HG02588 (cell line): Measurements from ENCODE around the gene PRKG1.
"Not testable (repeated sequence)": the region's sequence is repeated elsewhere in the genome, so short reads cannot be mapped to it uniquely, and the experiment has no call there.

Source experiments
- ATAC-seq: cut with Tn5 transposase; IDR thresholded peaks from one replicate; pipeline ENCODE4 v1.9.1; 2021; ENCODE audit warnings: mild to moderate bottlenecking, moderate library complexity; ENCODE audit not compliant: unreplicated experiment

The PRKG1 gene

GRCh38 chr10:51313773-51314478 lies 239.6 kb downstream of the PRKG1 start:
- no peak for ATAC-seq

DNA sequence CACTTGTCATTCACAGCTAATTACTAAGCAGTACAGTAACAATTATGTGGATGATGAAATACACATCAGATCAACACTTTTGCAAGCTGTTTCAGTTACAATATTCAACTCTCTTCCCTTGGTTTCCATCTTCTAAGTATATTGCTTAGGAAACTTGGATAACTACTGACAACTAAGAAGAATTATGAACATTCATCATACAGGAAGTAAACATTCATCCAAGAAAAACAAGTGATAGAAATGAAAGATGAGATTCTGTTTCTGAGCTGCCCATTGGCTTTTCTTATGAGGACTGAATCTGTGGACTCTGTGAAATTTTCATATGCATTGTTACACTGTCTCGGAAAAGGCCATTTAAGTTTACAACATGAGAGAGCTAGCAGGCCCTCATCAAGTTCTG lies 240.2 kb downstream of the PRKG1 start:
- ATAC-seq, result no peak

DNA sequence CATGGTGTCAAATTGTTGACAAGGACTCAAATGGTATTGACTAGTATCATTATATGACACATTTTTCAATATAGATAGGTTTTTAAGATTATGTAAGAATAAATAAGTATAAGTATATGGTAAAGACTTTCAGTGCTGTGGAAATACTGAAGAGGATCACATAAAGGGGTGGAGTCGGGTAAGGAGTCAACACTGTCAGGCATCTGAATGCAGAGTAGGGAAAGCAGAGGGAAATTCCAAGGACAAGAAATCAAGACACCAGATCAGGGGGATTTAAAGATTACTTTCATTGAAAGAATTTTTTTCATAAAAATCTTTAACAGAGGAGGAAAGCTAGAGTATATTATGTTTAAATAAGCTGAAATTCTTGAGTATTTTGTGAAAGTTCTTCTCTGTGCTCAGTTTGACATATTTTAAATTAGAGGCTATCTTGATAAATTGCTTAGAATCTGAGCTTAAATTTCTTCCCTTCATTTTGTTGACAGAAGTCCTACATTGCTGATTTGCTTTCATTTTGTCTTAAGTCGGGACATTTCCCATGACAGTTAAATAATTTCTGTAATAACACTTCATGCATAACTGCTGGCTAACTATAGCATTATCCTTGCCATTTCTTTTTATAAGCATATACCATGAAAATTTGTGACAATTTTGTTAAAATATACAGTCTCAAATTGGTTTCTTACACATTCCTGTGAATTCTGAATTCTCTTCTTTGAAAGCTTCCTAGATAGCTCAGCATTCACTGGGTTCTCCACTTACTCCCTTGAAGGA lies 244.3 kb downstream of the PRKG1 start:
- ATAC-seq, result no peak

GRCh38 chr10:51319173-51319435 lies 244.8 kb downstream of the PRKG1 start:
- no peak for ATAC-seq

DNA sequence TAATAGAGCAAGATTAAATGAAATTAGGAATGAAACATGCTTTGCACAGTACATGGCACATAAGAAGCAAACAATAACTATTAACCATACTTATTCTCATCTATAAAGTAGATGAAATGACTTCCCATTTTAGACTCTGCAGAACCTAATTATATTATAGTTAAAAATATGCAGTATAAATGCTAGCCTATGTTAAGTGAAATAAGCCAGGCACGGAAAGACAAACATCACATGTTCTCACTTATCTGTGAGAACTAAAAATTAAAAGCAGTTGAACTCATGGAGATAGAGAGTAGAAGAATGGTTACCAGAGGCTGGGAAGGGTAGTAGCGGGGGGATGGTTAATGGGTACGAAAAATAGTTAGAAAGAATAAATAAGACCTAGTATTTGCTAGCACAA lies 247.0 kb downstream of the PRKG1 start:
- no peak for ATAC-seq

GRCh38 chr10:51321980-51322379 lies 247.7 kb downstream of the PRKG1 start:
- ATAC-seq, result no peak

GRCh38 chr10:51325649-51326048 lies 251.4 kb downstream of the PRKG1 start:
- no peak for ATAC-seq

GRCh38 chr10:51326174-51326573 lies 251.9 kb downstream of the PRKG1 start:
- no peak for ATAC-seq

DNA sequence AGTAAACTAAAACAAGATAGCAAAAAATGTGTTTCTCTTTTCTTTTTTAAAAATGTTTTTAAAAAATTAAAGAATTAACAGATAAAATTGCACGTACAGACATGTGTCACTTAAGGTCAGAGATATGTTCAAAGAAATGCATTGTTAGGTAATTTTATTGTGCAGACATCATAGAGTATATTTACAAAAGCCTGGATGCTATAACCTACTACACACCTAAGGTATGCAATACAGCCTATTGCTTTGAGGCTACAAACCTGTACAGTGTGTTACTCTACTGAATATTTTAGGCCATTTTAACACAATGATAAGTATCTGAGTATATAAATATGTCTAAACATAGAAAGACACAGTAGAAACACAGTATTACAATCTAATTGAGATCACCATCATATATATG lies 253.1 kb downstream of the PRKG1 start:
- ATAC-seq, result no peak

GRCh38 chr10:51340366-51340765 lies 266.1 kb downstream of the PRKG1 start:
- no peak for ATAC-seq

DNA sequence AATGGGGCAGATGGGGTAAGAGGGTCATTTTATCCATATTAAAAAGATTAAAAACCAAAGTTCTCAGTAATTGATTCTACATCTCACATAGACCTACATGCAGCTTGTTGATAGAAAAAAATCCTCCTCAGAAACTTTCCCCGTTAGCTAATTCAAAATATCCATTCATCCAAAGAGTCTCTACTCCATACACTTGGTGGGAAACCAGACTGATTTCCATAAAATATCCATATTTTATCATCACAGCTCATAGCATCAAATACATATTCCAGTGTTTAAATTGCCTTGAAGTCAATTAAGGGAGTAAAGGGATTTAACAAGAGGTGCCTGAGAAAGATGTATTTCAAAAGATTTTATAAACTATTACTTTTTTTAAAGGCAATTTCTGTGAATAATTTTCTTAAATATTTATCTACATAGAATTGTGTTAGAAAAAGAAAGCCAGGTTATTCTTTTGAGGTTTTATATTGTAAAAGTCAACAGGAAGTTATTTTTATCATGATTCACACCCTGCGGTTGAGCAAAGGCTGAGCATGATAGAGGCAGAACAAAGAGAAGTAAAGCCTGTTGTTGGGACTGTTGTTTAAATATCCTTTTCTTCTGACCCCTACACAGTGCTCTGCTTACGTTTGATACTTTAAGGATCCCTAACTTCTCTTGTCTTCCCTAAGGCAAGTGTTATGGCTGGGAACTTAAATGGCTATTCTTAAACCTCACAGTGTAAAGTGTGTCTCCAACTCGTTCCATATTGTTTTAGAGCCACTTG lies 266.7 kb downstream of the PRKG1 start:
- ATAC-seq, result no peak

GRCh38 chr10:51341745-51342144 lies 267.5 kb downstream of the PRKG1 start:
- ATAC-seq, result not testable (repeated sequence)

DNA sequence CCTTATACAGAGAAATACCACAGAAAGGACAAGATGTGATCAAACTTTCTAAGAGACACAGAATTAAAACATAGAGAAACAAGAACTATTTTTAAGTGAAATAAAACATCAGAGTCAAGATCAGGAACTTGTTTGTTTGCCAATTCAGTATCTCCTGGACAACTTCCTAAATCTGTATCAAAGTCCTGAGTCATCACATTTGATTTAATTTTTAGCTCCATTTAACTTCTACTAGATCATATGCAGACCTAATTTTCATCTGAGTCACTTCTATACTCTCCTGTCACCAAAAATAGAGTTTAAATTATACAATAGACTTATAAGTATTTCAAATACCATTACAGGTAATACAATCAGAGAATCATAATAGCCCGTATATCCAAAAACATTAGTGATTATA lies 268.1 kb downstream of the PRKG1 start:
- ATAC-seq, result no peak

- no peak for ATAC-seq
Measured at GRCh38 chr10:51343391-51343790, 269.1 kb downstream of the PRKG1 start.

- no peak for ATAC-seq
Measured at GRCh38 chr10:51344371-51344770, 270.1 kb downstream of the PRKG1 start.

- no peak for ATAC-seq
Measured at GRCh38 chr10:51348622-51349021, 274.3 kb downstream of the PRKG1 start.

GRCh38 chr10:51357170-51357569 lies 282.9 kb downstream of the PRKG1 start:
- ATAC-seq, result no peak

DNA sequence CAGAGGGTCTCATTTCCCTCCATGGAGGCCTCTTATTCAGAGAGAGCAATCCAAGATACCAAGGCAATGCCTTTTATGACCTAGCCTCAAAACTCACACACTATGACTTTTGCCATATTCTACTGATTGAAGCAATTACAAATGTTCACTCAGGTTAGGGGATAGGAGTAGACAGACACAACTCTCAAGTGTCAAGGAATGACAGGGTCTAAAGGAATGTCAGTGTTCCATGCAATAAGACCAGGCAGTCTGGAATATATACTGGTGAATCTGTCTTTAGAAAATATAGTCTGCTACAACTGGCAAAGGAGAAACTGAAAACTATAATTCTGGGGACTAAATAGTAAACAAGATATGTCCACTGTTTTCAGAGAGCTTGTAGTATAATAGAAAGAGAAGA lies 283.9 kb downstream of the PRKG1 start:
- no peak for ATAC-seq

- ATAC-seq, result no peak
Measured at GRCh38 chr10:51363415-51363814, 289.1 kb downstream of the PRKG1 start.

DNA sequence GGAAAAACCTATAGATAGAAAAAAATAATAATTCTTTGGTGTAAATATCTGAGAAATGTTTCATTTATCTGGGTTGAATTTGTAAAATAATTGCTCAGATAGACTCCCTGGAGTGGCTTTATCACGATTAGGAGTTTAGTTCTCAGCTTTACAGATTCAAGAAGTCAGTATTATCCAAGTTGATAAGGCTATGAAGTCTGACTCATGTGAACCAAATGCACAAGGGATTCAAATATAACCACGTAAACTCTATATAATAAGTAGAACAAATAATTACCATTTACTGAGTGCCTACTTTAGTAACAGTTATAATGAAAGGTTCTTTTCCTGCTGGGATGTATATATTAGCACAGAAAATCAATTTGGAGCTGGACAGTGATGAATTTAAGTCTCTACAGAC lies 290.4 kb downstream of the PRKG1 start:
- ATAC-seq, result no peak

GRCh38 chr10:51366044-51366443 lies 291.8 kb downstream of the PRKG1 start:
- ATAC-seq, result no peak

DNA sequence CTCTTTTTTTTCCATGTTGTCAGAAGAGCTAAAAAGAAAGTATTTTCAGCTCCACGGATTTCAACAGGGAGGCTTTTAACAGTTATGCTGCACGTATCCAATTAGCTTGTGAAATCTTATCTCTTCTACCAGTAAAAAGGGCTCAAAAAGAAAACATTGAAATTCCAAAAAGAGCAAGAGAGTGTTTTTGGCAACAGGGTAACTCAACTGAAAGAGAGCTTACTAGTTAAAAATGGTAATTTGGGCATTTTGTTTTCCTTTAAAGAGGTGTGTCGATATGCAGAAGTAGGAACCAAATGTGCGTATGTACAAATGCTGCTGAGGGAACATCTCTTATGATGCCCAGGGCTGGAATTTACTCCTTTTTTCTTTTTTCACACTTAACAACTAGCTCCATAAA lies 292.8 kb downstream of the PRKG1 start:
- ATAC-seq, result no peak
